ENCODE results near the gene SPAG8.

The SPAG8 gene

DNA sequence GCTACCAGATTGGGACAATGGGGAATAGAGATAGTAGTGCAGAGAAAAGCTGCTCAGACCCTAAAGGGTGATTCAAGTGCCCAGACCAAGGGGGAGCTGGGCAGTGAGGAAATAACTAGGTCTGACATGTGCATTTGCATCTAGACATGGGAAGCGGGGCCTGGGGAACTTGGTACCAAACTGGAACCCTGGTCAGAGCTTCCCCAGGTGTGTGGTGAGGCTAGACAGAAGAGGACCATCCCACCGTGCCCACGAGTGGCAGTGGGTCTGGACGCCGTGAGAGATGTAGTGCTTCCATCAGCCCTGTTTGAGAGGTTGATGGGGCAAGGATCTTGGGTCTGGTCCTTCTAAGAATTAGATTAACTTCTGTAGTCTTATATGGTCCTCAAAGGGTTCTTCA is 24.5 kb upstream of the SPAG8 start:
- no peak for DNase-seq (ENCODE audit: low spot score)

DNA sequence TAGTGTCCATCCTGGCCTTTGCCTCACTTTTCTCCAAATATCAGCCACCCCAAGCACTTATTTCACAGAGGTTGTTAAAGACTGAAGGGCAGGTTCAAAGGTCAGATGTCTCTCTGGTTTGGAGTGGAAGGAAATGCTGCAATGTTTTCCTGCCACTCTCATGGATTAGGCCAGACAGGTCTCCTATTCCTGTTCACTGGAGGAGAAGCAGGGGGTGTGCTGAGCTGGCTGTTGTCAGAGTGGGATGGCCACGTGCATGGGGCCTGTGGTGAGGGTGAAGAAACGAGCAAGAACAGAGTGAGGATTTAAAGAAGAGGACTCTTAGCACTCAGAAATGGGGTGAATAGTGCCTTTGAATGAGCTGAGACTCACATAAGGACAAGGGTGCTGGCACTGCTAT is 23.7 kb upstream of the SPAG8 start:
- no peak for DNase-seq (ENCODE audit: low spot score)

DNA sequence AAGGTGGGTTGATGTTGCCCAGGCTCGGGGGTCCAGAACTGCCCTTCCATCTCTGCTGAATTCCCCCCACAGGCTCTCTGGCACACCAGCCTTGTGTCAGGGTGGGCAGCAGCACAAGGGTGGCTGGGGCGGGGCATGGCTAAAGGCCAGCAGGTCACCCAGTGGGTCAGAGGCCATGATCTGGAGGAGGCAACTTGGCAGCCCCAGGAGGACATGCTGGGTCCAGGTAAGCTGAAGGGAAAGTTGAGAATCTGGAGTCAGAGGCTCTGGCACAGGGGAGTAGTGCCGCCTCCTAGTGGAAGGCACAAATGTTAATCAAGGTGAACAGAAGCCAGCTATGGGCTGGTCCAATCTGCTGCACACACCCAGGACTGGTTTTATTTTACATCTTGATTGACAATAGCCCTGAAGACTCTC is 23.2 kb upstream of the SPAG8 start:
- DNase-seq (ENCODE audit: low spot score): no peak

DNA sequence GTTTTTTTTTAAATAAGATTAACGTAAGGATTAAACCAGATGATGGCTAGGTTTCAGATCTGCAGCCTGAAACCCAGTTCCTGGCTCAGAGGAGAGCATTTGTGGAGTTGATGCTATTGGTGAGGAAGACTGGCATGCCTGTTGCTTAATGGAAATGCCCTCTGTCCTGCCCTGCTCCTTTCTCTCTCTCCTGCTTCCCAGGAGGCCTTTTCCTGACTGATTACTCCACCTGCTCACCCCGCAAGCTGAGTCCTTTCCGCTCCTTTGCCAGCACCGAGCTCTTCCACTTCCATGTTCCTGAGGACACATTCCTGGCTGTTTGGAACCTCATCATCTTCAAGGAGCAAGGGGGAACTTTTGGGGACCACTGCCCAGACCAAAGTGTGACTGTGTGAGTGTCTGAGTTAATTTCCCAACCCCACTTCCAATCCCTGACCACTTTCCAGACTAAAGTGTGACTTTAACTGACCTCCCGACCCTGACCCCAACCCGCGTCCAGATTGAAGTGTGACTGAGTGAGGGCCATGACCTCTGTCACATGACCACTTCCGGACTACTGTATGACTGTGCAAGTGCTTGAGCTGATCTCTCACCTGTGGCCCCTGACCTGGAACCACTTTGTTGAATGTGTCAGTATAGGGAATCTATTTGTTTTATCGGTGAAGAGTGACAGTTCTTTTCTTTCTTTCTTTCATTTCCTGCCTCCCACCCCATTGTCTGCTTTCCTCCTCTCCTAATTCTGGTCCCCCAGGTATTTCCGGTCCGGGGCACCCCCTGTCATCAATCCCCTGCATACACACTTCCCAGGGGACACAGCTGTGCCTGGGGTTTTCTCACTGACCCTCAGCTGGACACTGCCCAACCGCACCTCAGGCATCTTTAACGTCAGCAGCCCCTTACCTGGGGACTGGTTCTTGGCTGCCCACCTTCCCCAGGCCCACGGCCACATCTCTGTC is 22.5 kb upstream of the SPAG8 start:
- DNase-seq (ENCODE audit: low spot score): no peak

DNA sequence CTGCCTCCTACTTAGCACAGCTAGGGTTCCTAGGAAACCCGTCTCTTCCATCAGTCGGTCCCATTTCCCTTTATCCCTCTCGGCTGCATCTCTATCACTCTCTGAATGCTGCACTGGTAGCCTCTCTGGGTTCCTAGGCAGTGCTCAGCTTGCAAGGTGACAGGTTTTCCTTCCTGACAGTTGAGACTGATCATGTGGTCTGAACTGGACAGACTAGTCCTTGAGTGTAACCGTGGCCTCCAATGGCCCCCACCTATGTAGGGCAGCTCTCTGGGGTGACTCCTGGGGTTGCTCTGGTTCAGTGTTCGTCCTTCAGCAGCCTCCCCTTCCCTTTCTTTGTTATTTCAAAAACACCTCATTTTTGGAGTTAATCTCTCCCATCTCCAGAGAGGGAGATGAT is 20.8 kb upstream of the SPAG8 start:
- DNase-seq (ENCODE audit: low spot score): no peak

DNA sequence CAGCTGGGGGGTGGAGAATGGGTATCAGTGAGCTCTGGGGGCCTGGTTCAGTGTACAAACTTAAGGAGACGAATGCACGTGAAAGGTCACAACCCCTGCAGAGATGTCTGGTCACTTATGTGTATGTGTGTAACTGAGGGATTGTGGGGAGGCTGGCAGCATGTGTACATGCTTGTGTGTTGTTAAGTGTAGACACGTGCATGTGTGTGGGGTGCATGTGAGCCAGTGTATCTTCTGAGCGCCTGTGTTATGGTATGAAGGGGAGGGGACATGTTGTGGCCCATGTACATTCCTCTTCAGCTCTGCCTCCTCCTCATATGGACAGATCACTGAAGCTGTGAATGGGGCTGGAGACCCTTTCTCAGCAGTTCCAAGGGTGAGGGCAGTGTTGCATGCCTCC is 19.0 kb upstream of the SPAG8 start:
- no peak for DNase-seq (ENCODE audit: low spot score)

DNA sequence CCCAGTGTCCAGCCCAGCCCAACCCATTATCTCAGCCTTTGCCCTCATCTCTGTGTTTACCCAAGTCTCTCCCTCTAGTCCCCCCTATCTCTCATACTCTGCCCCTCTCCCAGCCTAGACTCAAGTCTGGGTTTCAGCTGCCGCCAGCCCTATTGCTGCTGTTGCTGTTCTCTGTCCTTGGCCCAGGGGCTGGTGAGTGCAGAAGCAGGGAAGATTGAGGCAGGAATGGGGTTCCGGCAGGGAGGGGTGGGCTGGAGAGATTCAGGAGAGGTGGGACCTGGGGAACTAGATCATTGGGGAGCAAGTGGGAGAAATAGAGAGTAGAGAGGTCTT is 17.7 kb upstream of the SPAG8 start:
- DNase-seq (ENCODE audit: low spot score): no peak

DNA sequence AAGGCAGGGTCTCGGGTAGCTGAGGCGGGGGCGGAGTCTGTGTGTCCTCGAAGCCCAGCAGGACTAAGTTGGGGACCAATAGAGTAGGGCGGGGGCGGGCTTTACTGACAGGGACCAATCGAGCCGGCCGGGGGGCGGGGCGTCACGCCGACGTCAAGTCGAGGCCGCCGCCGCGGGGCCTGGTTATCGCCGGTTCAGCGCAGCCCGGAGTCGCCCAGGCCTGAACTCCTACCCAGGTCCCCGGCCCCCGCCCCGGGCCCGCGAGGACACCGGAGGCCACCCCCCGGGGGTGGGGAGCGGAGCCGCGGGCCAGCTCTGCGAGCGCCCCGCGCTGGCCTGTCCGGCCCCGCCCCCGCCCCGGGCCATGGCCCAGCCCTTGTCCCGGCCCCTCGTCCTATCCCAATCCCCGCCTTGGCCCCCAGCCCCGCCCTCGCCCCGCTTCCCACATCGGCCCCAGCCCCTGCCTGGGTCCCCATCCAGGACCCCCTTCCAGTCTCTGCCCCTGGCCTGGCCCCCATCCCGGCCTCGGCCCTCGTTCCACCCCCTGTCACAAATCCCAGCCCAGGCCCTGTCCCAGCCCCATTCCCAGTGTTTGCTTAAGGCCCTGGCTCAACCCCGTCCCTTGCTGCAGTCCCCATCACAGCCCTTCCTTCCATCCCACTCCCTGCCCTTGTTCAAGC is 17.2 kb upstream of the SPAG8 start, which contains the start of gene TMEM8B:
TSS of gene TMEM8B (plus strand) at position 145 of the 680 bp plus-strand sequence. CDS start at position 365, 220 bp downstream.
- peak; percentile 98 for DNase-seq (ENCODE audit: low spot score)

DNA sequence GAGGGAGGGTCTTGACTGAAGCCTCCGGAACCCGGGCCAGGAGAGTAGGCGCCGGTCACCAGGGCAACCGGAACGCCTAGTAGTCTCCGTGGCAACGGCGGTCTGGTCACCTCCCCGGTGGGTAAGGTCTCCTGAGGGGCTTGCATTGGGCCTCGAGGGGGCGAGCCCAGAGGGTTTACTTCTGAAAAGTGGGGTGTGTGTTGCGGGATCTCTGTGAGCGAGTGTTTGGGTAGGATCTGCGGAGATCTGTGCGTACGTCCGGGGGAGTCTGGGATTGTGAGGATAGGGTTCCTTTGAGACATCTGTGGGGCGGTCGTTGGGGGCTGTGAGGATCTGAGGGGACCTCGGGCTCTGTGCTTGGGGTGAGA is 16.6 kb upstream of the SPAG8 start, which contains the start of gene FAM221B:
TSS of gene FAM221B (minus strand) at position 17 of the 368 bp plus-strand sequence. CDS start 2,571 bp downstream, outside the sequence.
- no peak for DNase-seq (ENCODE audit: low spot score)

DNA sequence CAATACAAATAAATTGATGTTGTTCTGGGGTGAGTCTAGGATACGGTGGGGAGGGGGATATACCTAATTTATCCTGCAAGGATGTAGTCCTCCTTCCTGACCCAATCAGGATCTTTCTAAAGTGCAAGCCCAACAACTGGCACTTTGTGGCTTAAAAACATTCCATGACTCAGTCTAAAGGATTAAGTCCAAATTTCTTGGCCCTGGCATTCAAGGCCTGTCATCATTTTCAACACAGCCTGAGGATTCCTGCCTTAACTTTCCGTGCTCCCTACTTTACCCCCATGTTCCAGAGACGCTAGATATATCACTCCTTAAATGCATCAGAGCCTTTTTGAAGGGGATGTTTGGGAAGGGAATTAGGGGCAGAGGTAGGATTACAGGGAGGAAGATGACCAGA is 15.4 kb upstream of the SPAG8 start:
- DNase-seq (ENCODE audit: low spot score): peak; percentile 31

DNA sequence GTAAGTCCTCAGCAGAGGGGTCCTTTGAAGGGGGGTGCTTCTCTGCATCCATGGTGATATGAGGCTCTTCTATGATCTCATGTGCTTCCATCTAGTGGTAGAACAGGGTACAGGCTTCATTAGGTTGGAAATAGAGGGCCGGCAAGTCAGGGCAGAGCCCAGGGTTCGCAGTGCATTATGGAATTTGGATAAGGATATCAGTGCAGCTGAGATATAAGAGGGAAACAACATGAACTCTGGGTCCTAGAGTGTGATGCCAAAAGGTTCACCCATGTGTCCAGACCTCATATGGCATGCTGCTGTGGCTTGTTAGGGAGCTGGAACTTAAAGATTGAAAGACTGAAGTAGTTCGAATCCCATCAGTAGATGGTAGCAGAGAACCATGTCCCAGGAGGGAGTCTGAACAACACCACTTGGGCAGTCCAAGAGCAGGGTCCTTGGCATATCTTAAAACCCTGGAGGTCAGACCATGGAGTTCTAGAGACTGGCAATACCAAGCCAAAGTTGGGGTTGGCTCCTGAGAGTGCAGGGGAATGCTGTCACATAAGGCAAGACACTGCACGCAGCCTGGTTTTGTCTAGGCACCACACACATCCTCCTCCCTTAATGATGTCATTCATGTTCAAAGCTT is 14.1 kb upstream of the SPAG8 start:
- DNase-seq (ENCODE audit: low spot score): peak; percentile 55

DNA sequence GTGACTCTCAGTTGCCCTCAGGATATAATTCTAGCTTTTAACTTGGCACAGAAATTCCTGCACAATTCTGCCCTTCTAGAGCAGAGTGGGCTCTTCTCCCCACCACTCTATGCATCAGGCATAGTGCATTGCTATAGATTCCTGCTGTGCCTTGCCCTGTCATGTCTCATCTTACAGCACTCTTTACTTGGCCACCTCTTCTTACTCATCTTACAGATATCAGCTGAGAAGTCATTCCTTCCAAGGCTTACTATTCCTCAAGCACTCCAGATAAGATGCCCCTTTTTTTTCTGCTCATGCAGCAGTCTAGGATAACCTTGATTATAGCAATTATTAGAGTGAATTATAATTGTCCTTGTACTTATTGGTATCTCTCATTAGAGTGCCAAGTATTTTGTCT is 10.9 kb upstream of the SPAG8 start:
- no peak for DNase-seq (ENCODE audit: low spot score)

DNA sequence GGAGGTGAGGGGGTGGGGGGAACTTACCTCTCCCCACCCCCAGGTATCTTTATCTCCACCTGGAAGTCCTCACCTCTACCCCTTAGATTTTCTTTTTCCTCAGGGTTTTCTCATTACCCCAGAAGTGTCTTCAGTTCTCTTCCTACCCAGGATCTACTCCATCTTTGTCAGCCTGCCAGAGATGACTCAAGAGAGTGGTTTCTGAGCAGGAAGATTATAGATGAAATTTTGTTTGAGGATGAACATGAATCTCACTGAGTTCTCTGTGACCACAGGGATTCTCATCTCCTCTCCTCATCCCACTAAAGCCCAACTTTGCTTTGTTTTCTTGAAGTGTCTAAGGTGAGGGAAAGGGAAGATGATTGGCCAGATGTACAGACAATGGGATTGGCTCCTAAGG is 8.0 kb upstream of the SPAG8 start:
- DNase-seq (ENCODE audit: low spot score): peak; percentile 65

DNA sequence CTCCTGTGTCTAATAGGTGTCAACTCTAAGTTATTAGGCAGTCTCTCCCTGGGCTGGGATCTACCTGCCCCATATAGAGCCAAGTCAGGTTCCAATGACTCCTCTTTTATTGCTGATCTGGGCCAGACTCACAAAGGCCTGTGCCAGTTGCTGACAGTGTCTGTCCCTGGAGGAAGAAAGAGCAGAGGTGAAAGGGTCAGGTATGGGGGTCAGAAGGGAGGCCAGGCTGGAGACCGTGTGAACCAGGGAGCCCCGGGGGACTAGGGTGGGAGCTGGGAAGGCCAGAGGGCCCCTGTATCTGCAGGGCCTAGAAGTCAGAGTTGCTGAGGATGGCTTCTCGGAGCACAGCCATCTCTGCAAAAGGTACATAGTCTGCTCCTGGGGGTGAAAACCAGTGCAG is 6.3 kb upstream of the SPAG8 start:
- no peak for DNase-seq (ENCODE audit: low spot score)

DNA sequence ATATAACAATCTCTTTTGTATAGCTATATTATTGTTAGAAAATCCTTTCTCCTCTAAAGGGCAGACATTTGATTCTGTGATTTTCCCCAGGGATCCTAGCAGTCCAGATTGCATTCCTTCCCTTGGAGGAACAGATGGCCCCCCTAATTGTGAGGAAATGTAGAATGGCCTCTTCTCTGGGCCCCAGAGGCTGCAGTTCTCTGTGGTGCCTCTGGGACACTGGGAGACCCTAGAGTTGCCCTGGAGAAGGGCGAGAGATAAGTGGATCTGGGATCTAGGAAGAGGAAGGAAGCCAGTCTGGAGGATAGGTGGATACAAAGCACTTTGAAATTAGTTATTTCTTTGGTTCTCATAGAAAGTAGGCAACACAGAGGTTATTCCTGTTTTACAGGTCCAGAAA is 4.6 kb upstream of the SPAG8 start:
- DNase-seq (ENCODE audit: low spot score): no peak

DNA sequence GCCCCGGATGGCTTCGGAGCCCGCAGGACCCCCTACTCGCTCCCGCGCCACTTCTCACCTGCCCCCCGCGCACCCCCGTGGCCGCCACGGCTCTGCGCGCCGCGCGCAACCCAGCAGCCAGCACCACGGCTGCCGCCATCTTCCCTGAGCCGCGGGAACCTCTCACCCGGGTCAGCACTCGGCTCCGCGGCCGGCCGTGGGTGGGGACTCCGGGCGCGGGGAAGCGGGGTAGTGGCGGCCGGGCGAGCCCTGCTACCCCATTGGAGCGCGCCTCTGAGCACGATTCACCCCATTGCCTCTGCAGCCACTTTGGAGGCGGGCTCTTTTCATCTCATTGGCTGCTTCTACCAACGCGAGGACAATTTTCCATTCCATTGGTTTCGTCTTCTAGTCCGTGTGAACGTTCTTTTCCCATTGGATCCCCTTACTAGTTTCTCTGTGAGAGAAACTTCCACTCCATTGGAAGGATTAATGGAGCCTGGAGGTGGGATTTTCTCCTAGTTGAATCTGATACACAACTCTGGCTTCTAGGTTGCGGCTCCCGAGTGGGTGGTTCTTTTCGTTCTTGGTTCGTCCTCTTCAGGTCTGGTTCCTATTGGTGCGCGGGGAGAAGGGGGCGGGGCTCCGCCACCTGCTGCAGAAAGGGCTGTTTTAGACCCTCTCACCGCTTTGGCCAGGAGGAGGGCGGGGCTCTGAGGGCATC is 2.9 kb upstream of the SPAG8 start, which contains the start of gene HINT2:
TSS of gene HINT2 (minus strand) at position 202 of the 703 bp plus-strand sequence. CDS start at position 139, 63 bp downstream.
- DNase-seq (ENCODE audit: low spot score): peak; percentile 99

DNA sequence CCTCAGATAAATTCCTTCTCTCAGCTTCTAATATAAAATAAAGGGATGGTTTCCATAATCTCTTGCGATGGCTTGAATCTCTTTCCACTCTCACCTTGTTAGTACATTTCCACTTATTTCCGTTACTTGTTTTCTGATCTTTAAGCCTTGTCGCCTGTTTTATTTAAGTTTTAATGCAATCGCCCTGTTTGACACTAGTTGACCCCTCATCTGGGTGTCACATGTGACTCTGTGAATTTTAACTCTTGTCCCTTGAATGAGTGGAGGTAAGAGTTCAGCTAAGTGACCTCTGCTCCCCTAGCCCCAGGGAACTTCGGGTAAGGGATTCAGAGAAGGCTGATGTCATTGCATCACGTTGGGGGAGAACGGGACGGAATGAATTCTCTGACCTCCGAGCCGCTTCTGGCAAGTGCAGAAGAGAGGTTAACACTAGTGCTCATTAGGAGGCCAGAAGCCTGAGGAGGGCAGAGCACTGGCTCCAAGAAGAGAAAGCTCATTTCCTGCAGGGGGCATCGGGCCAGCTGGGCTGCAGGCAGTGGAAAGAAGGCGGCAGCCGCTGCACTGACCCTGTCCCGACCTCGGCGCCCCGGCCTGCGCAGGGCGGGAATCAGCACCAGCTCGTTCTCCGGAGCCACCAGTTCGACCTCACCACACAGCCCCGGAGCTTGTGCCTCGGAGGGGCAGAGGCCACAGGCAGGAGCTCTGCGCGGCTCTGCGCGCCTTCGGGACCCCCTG is 2.2 kb upstream of the SPAG8 start:
- DNase-seq (ENCODE audit: low spot score): peak; percentile 54

DNA sequence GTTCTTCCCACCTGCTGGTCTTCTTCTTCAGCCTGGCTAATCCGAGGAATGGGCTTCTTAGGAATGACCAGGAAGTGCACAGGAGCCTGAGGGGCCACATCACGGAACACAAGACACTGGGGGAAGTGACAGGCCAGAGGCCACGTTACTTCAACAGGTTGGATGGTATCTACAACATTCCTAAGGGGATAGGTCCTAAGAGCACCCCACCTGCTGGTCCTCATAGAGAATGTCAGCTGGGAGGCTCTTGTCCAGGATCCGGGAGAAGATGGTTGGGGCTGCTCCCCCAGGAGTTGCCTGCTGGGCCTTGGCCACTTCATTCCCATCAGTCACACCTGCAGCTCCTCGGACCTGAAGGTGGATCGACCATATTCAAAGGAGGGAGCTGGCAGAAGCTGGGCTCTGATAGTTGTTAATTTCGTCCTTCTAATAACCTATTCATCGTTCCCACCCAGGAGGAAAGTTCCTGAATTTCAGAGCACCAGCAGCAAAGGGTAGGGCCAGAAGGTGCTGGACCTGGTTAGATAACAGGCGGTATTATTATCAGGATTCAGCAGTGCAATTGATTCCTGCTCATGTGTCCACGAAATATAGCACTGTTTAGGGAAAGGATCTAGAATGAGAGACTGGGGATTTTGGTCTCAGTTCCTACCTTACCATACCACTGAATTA is 1.5 kb upstream of the SPAG8 start:
- no peak for DNase-seq (ENCODE audit: low spot score)

DNA sequence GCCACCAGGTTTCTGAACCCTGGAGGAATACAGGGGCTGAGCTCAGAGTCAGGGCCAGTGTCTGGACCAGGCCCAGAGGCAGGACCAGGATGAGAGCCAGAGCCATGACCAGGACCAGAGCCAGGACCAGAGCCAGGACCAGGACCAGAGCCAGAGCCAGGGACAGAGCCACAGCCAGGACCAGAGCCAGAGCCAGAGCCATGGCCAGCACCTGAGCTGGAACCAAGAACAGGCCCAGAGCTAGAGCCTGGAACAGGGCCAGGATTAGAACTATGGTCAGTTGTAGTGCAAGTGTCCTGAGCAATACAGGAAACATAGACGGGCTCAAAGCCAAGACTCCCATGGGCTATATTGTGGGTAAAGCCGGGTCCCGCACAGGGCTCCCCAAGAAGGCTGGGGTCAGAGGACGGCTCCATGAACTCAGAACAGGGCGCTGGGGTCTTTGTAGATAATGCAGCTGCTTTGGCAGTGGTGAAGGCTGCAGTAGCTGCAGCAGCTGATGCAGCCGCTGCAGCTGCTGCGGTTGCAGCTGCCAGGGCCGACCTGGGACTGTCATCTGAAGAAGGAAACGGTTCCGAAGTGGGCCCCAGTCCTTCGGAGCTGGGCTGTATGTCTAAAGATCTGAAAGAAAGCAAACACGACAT is 559 bp downstream of the SPAG8 start:
- no peak for DNase-seq (ENCODE audit: low spot score)

DNA sequence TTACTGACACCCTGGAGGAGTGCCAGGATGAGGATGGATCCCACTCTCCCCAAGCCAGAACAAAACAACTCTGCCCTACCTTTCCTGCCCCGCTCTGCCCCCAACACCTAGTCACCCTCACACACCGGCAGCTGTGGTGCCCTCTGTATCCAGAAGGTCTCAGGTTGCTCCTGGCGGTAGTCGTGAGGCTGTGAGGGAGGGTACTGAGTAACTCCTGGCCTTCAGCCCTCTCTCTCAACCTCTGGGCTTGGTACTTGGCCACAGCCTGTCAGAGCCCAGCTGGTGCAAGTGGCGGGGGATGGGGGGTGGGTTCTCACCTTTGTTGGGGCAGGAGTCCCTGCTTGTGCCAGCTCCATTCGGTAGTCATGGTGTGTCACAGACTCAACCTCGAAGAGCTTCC is 1.9 kb downstream of the SPAG8 start:
- no peak for DNase-seq (ENCODE audit: low spot score)

Data from hepatic stellate cell (primary cell).